Measurements from ENCODE around the gene FNBP1.

DNA sequence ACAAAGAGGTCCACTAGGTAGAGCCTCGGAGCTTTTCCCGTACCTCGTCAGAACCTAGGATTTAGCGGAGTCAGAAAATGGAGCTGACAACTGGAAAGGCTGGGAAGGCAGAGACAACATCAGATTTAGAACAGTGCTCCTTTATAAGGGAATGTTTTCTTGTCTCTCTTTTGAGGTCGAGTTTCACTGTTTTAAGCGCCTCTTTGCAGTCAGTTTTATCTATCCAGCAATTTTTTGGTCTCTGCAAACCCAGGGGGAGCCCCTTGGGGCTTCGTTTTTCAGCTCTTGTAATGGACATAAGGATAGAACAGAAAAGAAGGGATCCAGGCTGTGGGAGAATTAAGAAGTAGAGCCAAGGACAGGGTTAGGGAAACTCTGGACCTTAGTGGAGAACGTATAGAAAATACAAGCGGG is 80.5 kb downstream of the FNBP1 start:
- no peak for TF ChIP-seq ZNF138 (CRISPR knock-in tag; IDR thresholded peaks at IDR 0.05; ENCODE audit: low read depth)
- TF ChIP-seq, protein P1, sequence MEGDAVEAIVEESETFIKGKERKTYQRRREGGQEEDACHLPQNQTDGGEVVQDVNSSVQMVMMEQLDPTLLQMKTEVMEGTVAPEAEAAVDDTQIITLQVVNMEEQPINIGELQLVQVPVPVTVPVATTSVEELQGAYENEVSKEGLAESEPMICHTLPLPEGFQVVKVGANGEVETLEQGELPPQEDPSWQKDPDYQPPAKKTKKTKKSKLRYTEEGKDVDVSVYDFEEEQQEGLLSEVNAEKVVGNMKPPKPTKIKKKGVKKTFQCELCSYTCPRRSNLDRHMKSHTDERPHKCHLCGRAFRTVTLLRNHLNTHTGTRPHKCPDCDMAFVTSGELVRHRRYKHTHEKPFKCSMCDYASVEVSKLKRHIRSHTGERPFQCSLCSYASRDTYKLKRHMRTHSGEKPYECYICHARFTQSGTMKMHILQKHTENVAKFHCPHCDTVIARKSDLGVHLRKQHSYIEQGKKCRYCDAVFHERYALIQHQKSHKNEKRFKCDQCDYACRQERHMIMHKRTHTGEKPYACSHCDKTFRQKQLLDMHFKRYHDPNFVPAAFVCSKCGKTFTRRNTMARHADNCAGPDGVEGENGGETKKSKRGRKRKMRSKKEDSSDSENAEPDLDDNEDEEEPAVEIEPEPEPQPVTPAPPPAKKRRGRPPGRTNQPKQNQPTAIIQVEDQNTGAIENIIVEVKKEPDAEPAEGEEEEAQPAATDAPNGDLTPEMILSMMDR (CRISPR knock-in tag; IDR thresholded peaks at IDR 0.05) = no peak
- TF ChIP-seq HDAC6 (IDR thresholded peaks at IDR 0.05; ENCODE audit: low read depth, low read length) = no peak
- TF ChIP-seq ZNF24 (IDR thresholded peaks at IDR 0.05) = no peak
- no peak for TF ChIP-seq GTF2F1 (IDR thresholded peaks at IDR 0.05; ENCODE audit: low read length)
- no peak for TF ChIP-seq RAD51 (IDR thresholded peaks at IDR 0.05; ENCODE audit: borderline replicate concordance)
- TF ChIP-seq POLR2AphosphoS2 (IDR thresholded peaks at IDR 0.05; ENCODE audit: low read depth, low read length) = no peak
- TF ChIP-seq JUNB (CRISPR knock-in tag; IDR thresholded peaks at IDR 0.05; ENCODE audit: borderline replicate concordance) = no peak
- TF ChIP-seq ELF1 (CRISPR knock-in tag; IDR thresholded peaks at IDR 0.05) = no peak
- TF ChIP-seq PHF8 (CRISPR knock-in tag; IDR thresholded peaks at IDR 0.05) = no peak
